ENCODE measurements around the gene SMARCC1. TPM values are rescaled to one million over a fixed set of nuclear protein-coding genes. Genes with fewer than 3 reads are reported as not detected.

SMARCC1 gene
- total and polyA plus RNA-seq, 2 of the 4 experiments (the other 2 are of a cell fraction): 18.6 to 39.6 TPM

GRCh38 chr3:47586746-47587145 lies 194.9 kb downstream of the SMARCC1 start:
- CTCF ChIA-PET: interaction anchor here (0.6 kb wide), 1 partner anchor 70 kb away, joined by 7 read pairs; no protein-coding TSS in a partner anchor
- TF ChIP-seq RAD21 (IDR thresholded peaks at IDR 0.05; ENCODE audit: low read length): no peak
- TF ChIP-seq ELK1 (IDR thresholded peaks at IDR 0.05; ENCODE audit: borderline replicate concordance, low read depth, low read length): no peak
- TF ChIP-seq SMC3 (IDR thresholded peaks at IDR 0.05; ENCODE audit: low read depth, low read length): no peak
- TF ChIP-seq, protein P1, sequence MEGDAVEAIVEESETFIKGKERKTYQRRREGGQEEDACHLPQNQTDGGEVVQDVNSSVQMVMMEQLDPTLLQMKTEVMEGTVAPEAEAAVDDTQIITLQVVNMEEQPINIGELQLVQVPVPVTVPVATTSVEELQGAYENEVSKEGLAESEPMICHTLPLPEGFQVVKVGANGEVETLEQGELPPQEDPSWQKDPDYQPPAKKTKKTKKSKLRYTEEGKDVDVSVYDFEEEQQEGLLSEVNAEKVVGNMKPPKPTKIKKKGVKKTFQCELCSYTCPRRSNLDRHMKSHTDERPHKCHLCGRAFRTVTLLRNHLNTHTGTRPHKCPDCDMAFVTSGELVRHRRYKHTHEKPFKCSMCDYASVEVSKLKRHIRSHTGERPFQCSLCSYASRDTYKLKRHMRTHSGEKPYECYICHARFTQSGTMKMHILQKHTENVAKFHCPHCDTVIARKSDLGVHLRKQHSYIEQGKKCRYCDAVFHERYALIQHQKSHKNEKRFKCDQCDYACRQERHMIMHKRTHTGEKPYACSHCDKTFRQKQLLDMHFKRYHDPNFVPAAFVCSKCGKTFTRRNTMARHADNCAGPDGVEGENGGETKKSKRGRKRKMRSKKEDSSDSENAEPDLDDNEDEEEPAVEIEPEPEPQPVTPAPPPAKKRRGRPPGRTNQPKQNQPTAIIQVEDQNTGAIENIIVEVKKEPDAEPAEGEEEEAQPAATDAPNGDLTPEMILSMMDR (conservative IDR thresholded peaks at IDR 0.05; ENCODE audit: low read depth, low read length): no peak
- TF ChIP-seq CEBPB (IDR thresholded peaks at IDR 0.05; ENCODE audit: low read depth, low read length): no peak
- no peak for TF ChIP-seq USF2 (IDR thresholded peaks at IDR 0.05; ENCODE audit: low read depth, low read length)
- TF ChIP-seq BHLHE40 (IDR thresholded peaks at IDR 0.05; ENCODE audit: low read depth, low read length): no peak
- no peak for TF ChIP-seq RCOR1 (IDR thresholded peaks at IDR 0.05; ENCODE audit: insufficient replicate concordance, low read length)
- TF ChIP-seq MAZ (IDR thresholded peaks at IDR 0.05; ENCODE audit: borderline replicate concordance, low read depth, low read length): no peak
- TF ChIP-seq MXI1 (IDR thresholded peaks at IDR 0.05; ENCODE audit: borderline replicate concordance, low read depth, low read length): no peak
- TF ChIP-seq POLR2A (IDR thresholded peaks at IDR 0.05; ENCODE audit: low read depth, low read length): no peak
- TF ChIP-seq NFE2L2 (IDR thresholded peaks at IDR 0.05; ENCODE audit: low read depth, low read length): no peak
- TF ChIP-seq MAFK (IDR thresholded peaks at IDR 0.05; ENCODE audit: low read depth, low read length): no peak
- TF ChIP-seq FOS (IDR thresholded peaks at IDR 0.05; ENCODE audit: low read depth, low read length): no peak
- TF ChIP-seq RFX5 (IDR thresholded peaks at IDR 0.05; ENCODE audit: low read depth, low read length): no peak
- TF ChIP-seq CHD1 (IDR thresholded peaks at IDR 0.05; ENCODE audit: low read depth, low read length): no peak

More at GRCh38 chr3:47586746-47587145, 194.9 kb downstream of the SMARCC1 start:
- no peak overlapping the region for H3K23ac ChIP-seq (ENCODE audit: low read depth, low read length)
- no peak overlapping the region for H3K9ac ChIP-seq (ENCODE audit: low read depth, low read length)
- intact Hi-C loops (cut with micrococcal nuclease): no loop called here
- H3K56ac ChIP-seq (ENCODE audit: extremely low read depth, insufficient read depth, low read length): no peak overlapping the region
- ATAC-seq (ENCODE audit: low read depth) (no peak), DNase-seq (no peak)
- peaks cover 0 to 3% of the 10 kb centered on the region in 2 experiments; a peak in 3 of 4 replicates for H3K79me1 ChIP-seq (ENCODE audit: low read depth in 1 of 2, low read length in 2 of 2)
- no peak overlapping the region for H4K5ac ChIP-seq (ENCODE audit: low read depth, low read length)
- H3K9me1 ChIP-seq (ENCODE audit: insufficient read depth, low read length): peaks cover 7% of the 10 kb centered on the region
- no peaks in the 10 kb centered on the region for H4K20me1 ChIP-seq (ENCODE audit: insufficient read depth, low read length)
- no peak overlapping the region for H2AK5ac ChIP-seq (ENCODE audit: low read depth, low read length)
- no peak overlapping the region for H3K4me3 ChIP-seq (ENCODE audit: insufficient read depth, low read depth, low read length)
- no peak overlapping the region for H4K8ac ChIP-seq (ENCODE audit: low read depth in 2 of 2, low read length in 2 of 2)
- H3K14ac ChIP-seq (replicated peaks; ENCODE audit: low read depth, low read length): no peak overlapping the region
- H3K4ac ChIP-seq (ENCODE audit: low read depth, low read length): no peak overlapping the region
- H3K4me1 ChIP-seq (ENCODE audit: control insufficient read depth, insufficient read depth, low read length): no peaks in the 10 kb centered on the region
- dilution Hi-C loops (cut with HindIII; ENCODE audit: low sequenced_read_pairs, unreplicated experiment): no loop called here
- H3K4me2 ChIP-seq (ENCODE audit: low read depth, low read length): no peak overlapping the region
- H2AK9ac ChIP-seq (replicated peaks; ENCODE audit: low read depth, low read length, poor library complexity): no peak overlapping the region
- peaks cover 35% of the 10 kb centered on the region for H3K36me3 ChIP-seq (ENCODE audit: control insufficient read depth, insufficient read depth, low read length)
- H2BK20ac ChIP-seq (ENCODE audit: low read depth, low read length): no peak overlapping the region
- no CpG with 5 or more reads among the region's 6 CpGs for WGBS, 2 experiments (ENCODE audit: extremely low coverage in 2 of 2, insufficient read length in 1 of 2)
- no peak overlapping the region for H2BK120ac ChIP-seq (ENCODE audit: low read depth, low read length)
- H2BK5ac ChIP-seq (ENCODE audit: low read depth, low read length, poor library complexity, severe bottlenecking): no peak overlapping the region
- H3K27me3 ChIP-seq (ENCODE audit: control insufficient read depth, insufficient read depth, low read length): no peaks in the 10 kb centered on the region
- no peak overlapping the region for H3K27ac ChIP-seq (ENCODE audit: insufficient read depth, low read length)
- H2BK15ac ChIP-seq (ENCODE audit: low read depth, low read length): no peak overlapping the region
- BruUV-seq (replicated peaks): no TSS peak
- no peaks in the 10 kb centered on the region for H3K9me3 ChIP-seq (ENCODE audit: control insufficient read depth, insufficient read depth, low read length)
- no peak overlapping the region for H2AFZ ChIP-seq (replicated peaks; ENCODE audit: low read length, poor library complexity)
- in situ Hi-C loops (cut with MboI; ENCODE audit: low sequenced_read_pairs): no loop called here
- H4K91ac ChIP-seq (ENCODE audit: insufficient read depth, low read depth, low read length): no peak overlapping the region
- POLR2A ChIA-PET (ENCODE audit: unreplicated experiment): interaction anchor here (0.6 kb wide), 1 partner anchor 206 kb away, joined by 3 read pairs; the partner anchor contains the start of gene PTPN23
- H3K18ac ChIP-seq (ENCODE audit: low read depth, low read length): no peak overlapping the region
